K562 (cell line): ENCODE data around the gene MLXIPL. TPM values are rescaled to one million over a fixed set of nuclear protein-coding genes. Genes with fewer than 3 reads are reported as not detected.

ENCODE experiments used
- ATAC-seq: fragments of 200-7000 bp; cut with Tn5 transposase; 3 replicates; pipeline ENCODE4 v1.9.1; 2020; ENCODE audit warnings: moderate library complexity
- BruUV-seq: library from RNA; stranded (reverse); fragments of 400-500 nt; replicated peaks from 2 replicates; lab custom pipeline; 2021; lab: Mats Ljungman, UMichigan
- CTCF ChIA-PET: fragments of 300-600 bp; formaldehyde crosslinking; extraction: SDS; loops from one replicate; lab custom pipeline; 2021; ENCODE audit warnings: low intra/inter-chr PET ratio; lab: Yijun Ruan, JAX
- POLR2A ChIA-PET: fragments of 300-600, 350-650 bp; sonication (Branson Sonifier 250); formaldehyde crosslinking; extraction: SDS; loops from one replicate; lab custom pipeline; 2021; ENCODE audit warnings: antibody characterized with exemption, inconsistent platforms; lab: Yijun Ruan, JAX
- DNase-seq, 4 experiments: peaks; one replicate each; pipeline versions ENCODE4 v3.0.0 to v3.0.0-alpha.2; 2011 to 2018; ENCODE audit warnings: low spot score in 3 of 4, mixed read lengths in 3 of 4; ENCODE audit errors: extremely low read depth in 1 of 4
- FAIRE-seq: peaks from 2 replicates; lab custom pipeline; 2011; peaks lifted over from hg19 to GRCh38; lab: Jason Lieb, UNC
- H2AFZ ChIP-seq: 2 replicates; pipeline ENCODE4 v1.6.0; 2011; ENCODE audit warnings: low read depth, low read length, control low read depth, inconsistent platforms
- H3K27ac ChIP-seq: fragments of 200-600 bp; 3 replicates; pipeline ENCODE4 v1.8.0; 2011; ENCODE audit warnings: low read depth, mild to moderate bottlenecking, control low read depth, inconsistent platforms, low read length, moderate library complexity, mixed read lengths; ENCODE audit errors: extremely low read depth
- H3K27me3 ChIP-seq, 2 experiments: fragments of 300-600 bp in 1 of 2; 2 replicates in 1 of 2; 3 replicates in 1 of 2; pipeline versions ENCODE4 v1.6.0 to v1.8.0; 2011; ENCODE audit warnings: inconsistent platforms in 2 of 2, low read length in 2 of 2, mild to moderate bottlenecking in 1 of 2, mixed read lengths in 1 of 2, moderate library complexity in 1 of 2; ENCODE audit not compliant: control insufficient read depth in 2 of 2, insufficient read depth in 2 of 2
- H3K36me3 ChIP-seq: fragments of 300-600 bp; 3 replicates; pipeline ENCODE4 v1.8.0; 2011; ENCODE audit warnings: mild to moderate bottlenecking, low read length, inconsistent platforms; ENCODE audit not compliant: control insufficient read depth, insufficient read depth
- H3K4me1 ChIP-seq, 2 experiments: fragments of 200-600 bp in 1 of 2; replicated peaks in 1 of 2; 2 replicates in 1 of 2; 3 replicates in 1 of 2; pipeline versions ENCODE4 v1.5.1 to v1.8.0; 2011; ENCODE audit warnings: inconsistent platforms in 2 of 2, low read length in 2 of 2, mild to moderate bottlenecking in 1 of 2, mixed read lengths in 1 of 2, moderate library complexity in 1 of 2; ENCODE audit not compliant: control insufficient read depth in 2 of 2, insufficient read depth in 2 of 2
- H3K4me2 ChIP-seq: 2 replicates; pipeline ENCODE4 v1.6.1; 2011; ENCODE audit warnings: low read length, control low read depth, inconsistent platforms, mixed read lengths; ENCODE audit not compliant: insufficient read depth
- H3K4me3 ChIP-seq: fragments of 200-600 bp; sonication (generic), shearing (Covaris generic); 2 replicates; pipeline ENCODE4 v1.5.1; 2016; ENCODE audit warnings: control low read depth, inconsistent platforms
- H3K79me2 ChIP-seq: fragments of 200-600 bp; 3 replicates; pipeline ENCODE4 v1.8.0; 2011; ENCODE audit warnings: low read length, inconsistent platforms; ENCODE audit not compliant: control insufficient read depth, insufficient read depth
- H3K9ac ChIP-seq, 2 experiments: 2 replicates each; pipeline versions ENCODE4 v1.6.0 to v1.6.1; 2011; ENCODE audit warnings: low read depth in 2 of 2, low read length in 2 of 2, control low read depth in 1 of 2, inconsistent platforms in 1 of 2, mild to moderate bottlenecking in 1 of 2, mixed read lengths in 1 of 2; ENCODE audit not compliant: insufficient read depth in 1 of 2
- H3K9me1 ChIP-seq: one replicate; pipeline ENCODE4 v1.6.0; 2011; ENCODE audit warnings: inconsistent platforms, mild to moderate bottlenecking, low read length, moderate library complexity; ENCODE audit not compliant: control insufficient read depth, insufficient read depth
- H3K9me3 ChIP-seq: replicated peaks from 2 replicates; pipeline ENCODE4 v1.5.1; 2011; ENCODE audit warnings: low read depth, low read length, inconsistent platforms; ENCODE audit not compliant: control insufficient read depth, insufficient read depth
- H4K20me1 ChIP-seq: replicated peaks from 2 replicates; pipeline ENCODE4 v1.6.1; 2011; ENCODE audit warnings: low read length, inconsistent platforms, mixed read lengths; ENCODE audit not compliant: control insufficient read depth, insufficient read depth
- RBM39 ChIP-seq: fragments of 200-400 bp; formaldehyde crosslinking; optimal IDR thresholded peaks from 2 replicates; pipeline ENCODE3; 2018; ENCODE audit warnings: low read depth, low read length
- VEZF1 ChIP-seq: fragments of 200-800 bp; sonication (Bioruptor generic); IDR thresholded peaks from 2 replicates; pipeline ENCODE4 v1.6.1; 2017; ENCODE audit warnings: missing genetic modification characterization, missing compliant biosample characterization
- ZFP36 ChIP-seq: fragments of 150-350 bp; IDR thresholded peaks from 2 replicates; pipeline ENCODE4 v1.6.1; 2018; ENCODE audit warnings: low read length, low read depth; ENCODE audit not compliant: partially characterized antibody
- WGBS: fragments of 100-300 bp; shearing (Covaris generic); methylation state at CpG from one replicate; pipeline ENCODE4 v1.1.6; 2016; ENCODE audit warnings: low coverage, mixed read lengths; ENCODE audit not compliant: insufficient coverage; ENCODE audit errors: missing lambda C conversion rate; 5-methylcytosine and 5-hydroxymethylcytosine counted together
- in situ Hi-C: fragments of 300-500 bp; cut with MboI; formaldehyde crosslinking; loops from 4 replicates; pipeline ENCODE4 v1.15.0; 2018; ENCODE audit warnings: inconsistent platforms, mixed read lengths
- intact Hi-C: fragments of 100-400 bp; cut with micrococcal nuclease; formaldehyde crosslinking; loops from 2 replicates; pipeline ENCODE4 v1.14.2; 2022
- polyA plus RNA-seq, 8 experiments: library from polyadenylated mRNA; depleted of rRNA in 4 of 8; stranded (reverse) in 5 of 8; unstranded in 3 of 8; fragments of >200 nt; fragmentation: Nextera tagmentation in 2 of 8; fragmentation: Illumina TruSeq in 1 of 8; extraction: Ambion mirVana in 2 of 8; extraction: Trizol in 1 of 8; gene quantifications; 2 replicates each; pipeline versions ENCODE4 v1.2.1 to v1.2.3, GENCODE V29; 2011 to 2014; ENCODE audit warnings: inconsistent platforms in 1 of 8, missing spikeins in 1 of 8
- total RNA-seq, 7 experiments: library from RNA; depleted of rRNA in 6 of 7; stranded (reverse); fragments of >200 nt in 6 of 7; fragmentation: Illumina TruSeq in 2 of 7; extraction: Trizol in 2 of 7; gene quantifications; 2 replicates each; pipeline versions ENCODE4 v1.2.1 to v1.2.3, GENCODE V29; 2011 to 2021; ENCODE audit warnings: low replicate concordance in 1 of 7

MLXIPL gene
- total and polyA plus RNA-seq, 9 of the 15 experiments (the other 6 are each of a cell fraction or from before 2014, with no cell fraction given): 0.11 to 18.4 (median 1.4) TPM

- peak; percentile 35 for TF ChIP-seq VEZF1 (CRISPR knock-in tag)
These were observed 23.6 kb upstream of the MLXIPL start (continued) for GRCh38 chr7:73647725-73648592.

- Histone ChIP-seq H3K27ac (no peak overlapping the region), H3K27me3 (peaks cover 31 to 73% of the 10 kb centered on the region in 2 experiments), H3K4me1 (peaks cover 0 to 14% of the 10 kb centered on the region in 2 experiments; a peak in 2 of 5 replicates), H3K4me3 (no peak overlapping the region), H3K4me2 (no peak overlapping the region), H2AFZ (no peak overlapping the region), H3K9me1 (no peaks in the 10 kb centered on the region), H3K9me3 (no peaks in the 10 kb centered on the region; the same call in 1 of the 2 replicates), H3K79me2 (no peaks in the 10 kb centered on the region), H4K20me1 (0 out of 2 replicates have a peak, but pooled peaks cover 3% of the 10 kb centered on the region), H3K36me3 (no peaks in the 10 kb centered on the region), H3K9ac (0 out of 4 replicates have a peak overlapping the region, but pooled peaks of 1 of the 2 experiments have one; percentile 22)
- TF ChIP-seq RBM39 (no peak), ZFP36 (peak; percentile 27)
- ATAC-seq: no peak; the same call in 2 of the 3 replicates
- ChIA-PET CTCF (no interaction called here), POLR2A (interaction anchor here (0.5 to 1.8 kb wide), 5 partner anchors 10 to 62 kb away, joined by 3 to 11 read pairs (median 4); no protein-coding TSS in a partner anchor)
- intact Hi-C loops: no loop called here
- WGBS: 16% methylated on average over 16 of the region's 16 CpGs
- no TSS peak for BruUV-seq
- no peak for DNase-seq
- in situ Hi-C loops: no loop called here
- FAIRE-seq: no peak
These were observed 22.7 kb upstream of the MLXIPL start for GRCh38 chr7:73646785-73647724.
